Left renal pelvis (tissue), 4 donors: ENCODE measurements around the gene MAP3K1. TPM values are rescaled to one million over a fixed set of nuclear protein-coding genes. Genes with fewer than 3 reads are reported as not detected.

ENCODE experiments used
- DNase-seq, 4 donors: peaks; one replicate each; pipeline ENCODE4 v3.0.0-alpha.2; 2013; ENCODE audit warnings: low read depth in 4 of 4, low spot score in 3 of 4
- polyA plus RNA-seq, 4 donors: library from polyadenylated mRNA; unstranded; fragments of 120-200 nt; gene quantifications; one replicate each; pipeline ENCODE4 v1.2.1, GENCODE V29; 2013; ENCODE audit not compliant: insufficient read length in 4 of 4

MAP3K1 gene
- polyA plus RNA-seq, 4 donors = 27.7 to 98.9 (median 88.4) TPM

GRCh38 chr5:56845277-56845676 lies 29.9 kb downstream of the MAP3K1 start:
- no peak for DNase-seq

GRCh38 chr5:56845904-56846480 lies 30.6 kb downstream of the MAP3K1 start:
- no peak for DNase-seq

- DNase-seq = no peak
Measured at GRCh38 chr5:56848206-56848605, 32.9 kb downstream of the MAP3K1 start.

- DNase-seq = no peak
Measured at GRCh38 chr5:56849671-56850070, 34.3 kb downstream of the MAP3K1 start.

GRCh38 chr5:56850423-56850822 lies 35.1 kb downstream of the MAP3K1 start:
- DNase-seq = no peak

GRCh38 chr5:56851258-56851941 lies 36.1 kb downstream of the MAP3K1 start:
- DNase-seq = no peak

- no peak for DNase-seq
Measured at GRCh38 chr5:56852228-56853000, 37.1 kb downstream of the MAP3K1 start.

- no peak for DNase-seq
Measured at GRCh38 chr5:56853698-56854097, 38.3 kb downstream of the MAP3K1 start.

GRCh38 chr5:56854920-56855319 lies 39.6 kb downstream of the MAP3K1 start:
- DNase-seq = no peak

GRCh38 chr5:56856541-56857178 lies 41.3 kb downstream of the MAP3K1 start:
- no peak for DNase-seq

- no peak for DNase-seq
Measured at GRCh38 chr5:56858777-56859442, 43.6 kb downstream of the MAP3K1 start.

- no peak for DNase-seq
Measured at GRCh38 chr5:56861893-56862485, 46.6 kb downstream of the MAP3K1 start.

GRCh38 chr5:56862909-56863308 lies 47.6 kb downstream of the MAP3K1 start:
- no peak for DNase-seq

- DNase-seq = no peak
Measured at GRCh38 chr5:56871777-56872176, 56.4 kb downstream of the MAP3K1 start.

- DNase-seq = no peak
Measured at GRCh38 chr5:56873056-56873455, 57.7 kb downstream of the MAP3K1 start.

- DNase-seq = no peak
Measured at GRCh38 chr5:56876327-56876726, 61.0 kb downstream of the MAP3K1 start.

GRCh38 chr5:56881571-56881970 lies 66.2 kb downstream of the MAP3K1 start:
- no peak for DNase-seq

GRCh38 chr5:56893251-56893951 lies 78.1 kb downstream of the MAP3K1 start:
- DNase-seq = no peak

GRCh38 chr5:56896763-56897162 lies 81.4 kb downstream of the MAP3K1 start:
- DNase-seq = no peak

- no peak for DNase-seq
Measured at GRCh38 chr5:56898213-56898612, 82.9 kb downstream of the MAP3K1 start.
